Upper lobe of left lung (tissue), 4 donors: ENCODE measurements around the gene PRKG1.

ENCODE experiments used
- POLR2A ChIP-seq, 4 donors: fragments of 450-650 bp; IDR thresholded peaks; one replicate each; pipeline ENCODE4 v1.5.1; 2016 to 2017; ENCODE audit warnings: antibody characterized with exemption in 4 of 4, mild to moderate bottlenecking in 2 of 4
- POLR2AphosphoS5 ChIP-seq, 2 donors: sonication (generic); formaldehyde crosslinking; IDR thresholded peaks; one replicate each; pipeline ENCODE4 v1.5.1; 2017; ENCODE audit warnings: antibody characterized with exemption in 2 of 2
- TF ChIP-seq, protein P1 (sequence below), 6 experiments: fragments of 450-650 bp in 4 of 6; fragments of 200-600 bp in 2 of 6; sonication (generic) in 2 of 6; IDR thresholded peaks; one replicate each; pipeline ENCODE4 v1.5.1; 2016 to 2019; ENCODE audit warnings: antibody characterized with exemption in 6 of 6

- TF ChIP-seq POLR2A (IDR thresholded peaks at IDR 0.05) = no peak
- no peak for TF ChIP-seq POLR2AphosphoS5 (IDR thresholded peaks at IDR 0.05)
- TF ChIP-seq, protein P1, sequence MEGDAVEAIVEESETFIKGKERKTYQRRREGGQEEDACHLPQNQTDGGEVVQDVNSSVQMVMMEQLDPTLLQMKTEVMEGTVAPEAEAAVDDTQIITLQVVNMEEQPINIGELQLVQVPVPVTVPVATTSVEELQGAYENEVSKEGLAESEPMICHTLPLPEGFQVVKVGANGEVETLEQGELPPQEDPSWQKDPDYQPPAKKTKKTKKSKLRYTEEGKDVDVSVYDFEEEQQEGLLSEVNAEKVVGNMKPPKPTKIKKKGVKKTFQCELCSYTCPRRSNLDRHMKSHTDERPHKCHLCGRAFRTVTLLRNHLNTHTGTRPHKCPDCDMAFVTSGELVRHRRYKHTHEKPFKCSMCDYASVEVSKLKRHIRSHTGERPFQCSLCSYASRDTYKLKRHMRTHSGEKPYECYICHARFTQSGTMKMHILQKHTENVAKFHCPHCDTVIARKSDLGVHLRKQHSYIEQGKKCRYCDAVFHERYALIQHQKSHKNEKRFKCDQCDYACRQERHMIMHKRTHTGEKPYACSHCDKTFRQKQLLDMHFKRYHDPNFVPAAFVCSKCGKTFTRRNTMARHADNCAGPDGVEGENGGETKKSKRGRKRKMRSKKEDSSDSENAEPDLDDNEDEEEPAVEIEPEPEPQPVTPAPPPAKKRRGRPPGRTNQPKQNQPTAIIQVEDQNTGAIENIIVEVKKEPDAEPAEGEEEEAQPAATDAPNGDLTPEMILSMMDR (IDR thresholded peaks at IDR 0.05) = no peak
Observed at GRCh38 chr10:52322323-52322722, 1248.0 kb downstream of the PRKG1 start.
